Astrocyte (in vitro differentiated cells and primary cell): Measurements from ENCODE around the gene NRN1L. TPM values are rescaled to one million over a fixed set of nuclear protein-coding genes. Genes with fewer than 3 reads are reported as not detected.

ENCODE experiments used
- DNase-seq: peaks from one replicate; pipeline ENCODE4 v3.0.0-alpha.2; 2010; ENCODE audit warnings: low read depth
- FAIRE-seq: peaks from 2 replicates; lab custom pipeline; 2011; peaks lifted over from hg19 to GRCh38; lab: Jason Lieb, UNC
- H2AFZ ChIP-seq: 2 replicates; pipeline ENCODE4 v1.6.0; 2012; ENCODE audit warnings: low read depth, low read length, inconsistent platforms
- H3K27ac ChIP-seq: 2 replicates; pipeline ENCODE4 v1.5.1; 2011; ENCODE audit warnings: low read depth, low read length, inconsistent platforms
- H3K27me3 ChIP-seq: 2 replicates; pipeline ENCODE4 v1.6.0; 2011; ENCODE audit warnings: low read length, inconsistent platforms; ENCODE audit not compliant: insufficient read depth
- H3K36me3 ChIP-seq: 2 replicates; pipeline ENCODE4 v1.5.1; 2011; ENCODE audit warnings: low read length, inconsistent platforms; ENCODE audit not compliant: insufficient read depth
- H3K4me1 ChIP-seq: 2 replicates; pipeline ENCODE4 v1.5.1; 2011; ENCODE audit warnings: low read length, inconsistent platforms; ENCODE audit not compliant: insufficient read depth
- H3K4me2 ChIP-seq: 2 replicates; pipeline ENCODE4 v1.6.0; 2012; ENCODE audit warnings: low read length, inconsistent platforms
- H3K4me3 ChIP-seq: 2 replicates; pipeline ENCODE4 v1.5.1; 2011; ENCODE audit warnings: low read depth, mild to moderate bottlenecking, low read length, inconsistent platforms; ENCODE audit not compliant: insufficient read depth
- H3K79me2 ChIP-seq: 2 replicates; pipeline ENCODE4 v1.6.0; 2012; ENCODE audit warnings: mild to moderate bottlenecking, low read length, inconsistent platforms; ENCODE audit not compliant: insufficient read depth
- H3K9ac ChIP-seq: 2 replicates; pipeline ENCODE4 v1.6.0; 2012; ENCODE audit warnings: mild to moderate bottlenecking, low read length, inconsistent platforms
- H3K9me3 ChIP-seq: 2 replicates; pipeline ENCODE4 v1.5.1; 2012; ENCODE audit warnings: low read depth, mild to moderate bottlenecking, low read length, inconsistent platforms; ENCODE audit not compliant: insufficient read depth
- H4K20me1 ChIP-seq: 2 replicates; pipeline ENCODE4 v1.6.0; 2012; ENCODE audit warnings: low read length, inconsistent platforms; ENCODE audit not compliant: insufficient read depth
- H3K27ac Mint-ChIP-seq: one replicate; pipeline ENCODE4 v1.8.0; 2021; ENCODE audit warnings: mild to moderate bottlenecking, mixed read lengths; ENCODE audit not compliant: unreplicated experiment
- H3K27me3 Mint-ChIP-seq: one replicate; pipeline ENCODE4 v1.8.0; 2021; ENCODE audit warnings: low read depth, mixed read lengths; ENCODE audit not compliant: unreplicated experiment
- H3K36me3 Mint-ChIP-seq: one replicate; pipeline ENCODE4 v1.8.0; 2021; ENCODE audit warnings: low read depth, mixed read lengths; ENCODE audit not compliant: unreplicated experiment
- H3K4me1 Mint-ChIP-seq: one replicate; pipeline ENCODE4 v1.8.0; 2021; ENCODE audit warnings: low read depth, mixed read lengths; ENCODE audit not compliant: unreplicated experiment
- H3K4me3 Mint-ChIP-seq: one replicate; pipeline ENCODE4 v1.8.0; 2021; ENCODE audit warnings: mild to moderate bottlenecking, moderate library complexity, mixed read lengths; ENCODE audit not compliant: unreplicated experiment
- H3K9me3 Mint-ChIP-seq: one replicate; pipeline ENCODE4 v1.8.0; 2021; ENCODE audit warnings: mild to moderate bottlenecking, mixed read lengths; ENCODE audit not compliant: unreplicated experiment
- CTCF ChIP-seq: IDR thresholded peaks from 2 replicates; pipeline ENCODE4 v1.5.1; 2011; ENCODE audit warnings: low read depth, mild to moderate bottlenecking, inconsistent platforms, low read length, moderate library complexity; ENCODE audit not compliant: insufficient read depth
- EZH2 ChIP-seq: IDR thresholded peaks from 2 replicates; pipeline ENCODE4 v1.6.1; 2012; ENCODE audit warnings: mild to moderate bottlenecking, low read length, inconsistent platforms; ENCODE audit not compliant: insufficient read depth
- total RNA-seq: library from RNA; stranded (reverse); gene quantifications from 2 replicates; pipeline ENCODE4 v1.2.1, GENCODE V29; 2021

The NRN1L gene
- total RNA-seq, 1 donor from 2014 or later, result 0.82 TPM

- Histone ChIP-seq H3K27me3 (no peaks in the 10 kb centered on the region), H3K4me2 (no peak overlapping the region), H3K9ac (no peak overlapping the region), H3K79me2 (peaks cover 41% of the 10 kb centered on the region), H4K20me1 (peaks cover 78% of the 10 kb centered on the region), H3K9me3 (no peaks in the 10 kb centered on the region), H3K4me3 (no peak overlapping the region), H2AFZ (no peak overlapping the region), H3K27ac (no peak overlapping the region), H3K4me1 (peaks cover 8% of the 10 kb centered on the region), H3K36me3 (peaks cover 38% of the 10 kb centered on the region)
- TF ChIP-seq CTCF (no peak), EZH2 (no peak)
- H3K27me3 Mint-ChIP-seq, result no peaks in the 10 kb centered on the region
- H3K4me3 Mint-ChIP-seq, result no peak overlapping the region
- peaks cover 23% of the 10 kb centered on the region for H3K36me3 Mint-ChIP-seq
- DNase-seq (no peak), FAIRE-seq (no peak)
- H3K9me3 Mint-ChIP-seq, result no peaks in the 10 kb centered on the region
- H3K4me1 Mint-ChIP-seq, result peaks cover 19% of the 10 kb centered on the region
- no peak overlapping the region for H3K27ac Mint-ChIP-seq
Measured at GRCh38 chr16:67878846-67879245, 5.8 kb upstream of the NRN1L start.

DNA sequence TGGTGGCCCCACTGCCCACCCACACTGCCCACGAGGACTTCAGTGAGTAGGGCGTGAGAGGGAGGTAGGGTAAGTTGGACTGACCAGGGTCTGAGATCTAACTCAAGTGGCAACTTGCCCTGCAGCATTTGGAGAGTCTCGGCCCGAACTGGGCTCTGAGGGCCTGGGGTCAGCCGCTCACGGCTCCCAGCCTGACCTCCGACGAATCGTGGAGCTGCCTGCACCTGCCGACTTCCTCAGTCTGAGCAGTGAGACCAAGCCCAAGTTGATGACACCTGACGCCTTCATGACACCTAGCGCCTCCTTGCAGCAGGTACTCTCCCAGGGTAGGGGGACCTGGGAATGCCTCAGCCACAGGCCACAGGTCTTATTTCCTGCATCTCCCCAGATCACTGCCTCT is 5.2 kb upstream of the NRN1L start:
- no peak overlapping the region for H3K27ac Mint-ChIP-seq
- Histone ChIP-seq H2AFZ (no peak overlapping the region), H3K27me3 (no peaks in the 10 kb centered on the region), H3K9me3 (no peaks in the 10 kb centered on the region), H3K4me1 (peaks cover 4% of the 10 kb centered on the region), H4K20me1 (peaks cover 78% of the 10 kb centered on the region), H3K4me3 (no peak overlapping the region), H3K27ac (no peak overlapping the region), H3K36me3 (peaks cover 38% of the 10 kb centered on the region), H3K4me2 (no peak overlapping the region), H3K9ac (no peak overlapping the region), H3K79me2 (peaks cover 35% of the 10 kb centered on the region)
- FAIRE-seq (no peak), DNase-seq (no peak)
- no peaks in the 10 kb centered on the region for H3K27me3 Mint-ChIP-seq
- peaks cover 27% of the 10 kb centered on the region for H3K36me3 Mint-ChIP-seq
- H3K4me1 Mint-ChIP-seq, result peaks cover 14% of the 10 kb centered on the region
- no peaks in the 10 kb centered on the region for H3K9me3 Mint-ChIP-seq
- TF ChIP-seq CTCF, result no peak
- TF ChIP-seq EZH2, result no peak
- H3K4me3 Mint-ChIP-seq, result no peak overlapping the region

- Histone ChIP-seq H3K36me3 (peaks cover 38% of the 10 kb centered on the region), H3K9ac (no peak overlapping the region), H3K4me2 (no peak overlapping the region), H3K9me3 (no peaks in the 10 kb centered on the region), H2AFZ (no peak overlapping the region), H3K27ac (no peak overlapping the region), H3K27me3 (no peaks in the 10 kb centered on the region), H3K79me2 (peaks cover 30% of the 10 kb centered on the region), H3K4me3 (no peak overlapping the region), H3K4me1 (peaks cover 5% of the 10 kb centered on the region), H4K20me1 (peaks cover 77% of the 10 kb centered on the region)
- Mint-ChIP-seq H3K27me3 (no peaks in the 10 kb centered on the region), H3K9me3 (no peaks in the 10 kb centered on the region), H3K36me3 (peaks cover 27% of the 10 kb centered on the region), H3K4me1 (peaks cover 13% of the 10 kb centered on the region), H3K27ac (no peak overlapping the region), H3K4me3 (no peak overlapping the region)
- TF ChIP-seq EZH2, result no peak
- TF ChIP-seq CTCF, result no peak
- DNase-seq (no peak), FAIRE-seq (no peak)
Measured at GRCh38 chr16:67879936-67880335, 4.7 kb upstream of the NRN1L start.
